ENCODE measurements around the gene AP1B1.
"Not testable (repeated sequence)": the region's sequence is repeated elsewhere in the genome, so short reads cannot be mapped to it uniquely, and the experiment has no call there.

The AP1B1 gene

DNA sequence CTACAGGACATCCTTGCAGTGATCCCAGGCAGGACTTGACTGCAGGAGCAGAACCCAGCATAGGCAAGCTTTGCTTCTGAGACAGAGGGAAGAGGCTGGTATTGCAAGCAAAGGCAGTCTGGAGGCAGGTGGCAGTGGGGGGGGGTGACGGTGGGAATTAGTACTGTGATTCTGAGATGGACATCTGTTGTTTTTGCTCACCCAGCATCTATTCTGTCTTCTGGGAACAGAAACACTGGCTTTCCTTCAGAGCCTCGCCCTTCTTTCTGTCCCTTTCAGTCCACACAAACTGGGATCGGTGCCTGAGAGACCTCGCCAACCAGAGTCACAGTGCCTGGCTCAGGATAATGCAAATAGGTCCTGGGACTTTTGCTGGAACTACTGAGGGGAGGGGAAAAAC lies 41.7 kb downstream of the AP1B1 start:
- no peak for DNase-seq

DNA sequence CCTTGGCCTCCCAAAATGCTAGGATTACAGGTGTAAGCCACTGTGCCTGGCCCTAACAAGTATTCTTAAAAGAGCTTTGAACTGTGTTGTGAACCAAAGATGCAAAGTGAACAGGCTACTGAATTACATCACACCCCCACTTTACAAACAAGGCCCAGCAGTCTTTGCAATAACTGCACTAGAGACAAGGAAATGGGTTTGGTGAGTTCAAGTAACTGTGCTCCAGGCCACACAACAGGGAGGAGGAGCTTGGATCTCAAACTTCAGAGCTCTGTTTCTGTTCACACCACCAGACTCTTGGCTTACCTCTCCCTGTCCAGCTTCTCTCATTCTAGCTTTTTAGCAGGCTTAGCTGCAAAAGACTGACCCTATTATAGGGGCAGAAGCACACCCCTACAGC lies 42.4 kb downstream of the AP1B1 start:
- no peak for DNase-seq

DNA sequence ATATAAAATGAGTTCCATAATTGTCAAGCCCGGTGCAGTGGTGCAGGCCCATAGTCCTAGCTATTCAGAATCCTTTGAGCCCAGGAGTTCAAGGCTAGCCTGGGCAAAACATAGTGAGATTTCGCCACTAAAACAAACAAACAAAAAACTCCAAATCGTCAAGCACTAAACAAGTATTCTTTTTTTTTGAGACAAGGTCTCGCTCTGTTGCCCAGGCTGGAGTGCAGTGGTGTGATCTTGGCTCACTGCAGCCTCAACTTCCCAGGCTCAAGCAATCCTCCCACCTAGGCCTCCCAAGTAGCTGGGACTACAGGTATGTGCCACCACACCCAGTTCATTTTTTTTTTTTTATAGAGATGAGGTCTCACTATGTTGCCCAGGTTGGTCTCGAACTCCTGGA lies 43.5 kb downstream of the AP1B1 start:
- not testable (repeated sequence) for DNase-seq

DNA sequence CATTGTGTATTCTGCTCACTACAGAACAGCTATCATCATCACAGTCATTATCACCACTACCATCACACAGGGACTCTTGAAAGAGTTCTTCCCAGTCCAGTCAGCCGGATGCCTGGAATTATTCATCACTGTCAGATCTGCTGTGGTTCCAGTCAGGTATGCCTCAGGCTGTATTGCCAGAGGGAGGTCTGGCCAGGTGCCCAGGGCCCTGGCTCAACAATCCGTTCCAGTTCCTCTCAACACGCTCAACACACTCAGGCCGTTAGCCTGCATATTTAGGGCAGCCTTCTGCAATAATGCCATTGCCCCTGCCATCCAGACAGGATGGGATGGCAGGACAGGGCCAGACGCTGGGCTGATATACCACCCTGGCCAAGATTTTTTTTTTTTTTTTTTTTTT lies 44.2 kb downstream of the AP1B1 start:
- no peak for DNase-seq

DNA sequence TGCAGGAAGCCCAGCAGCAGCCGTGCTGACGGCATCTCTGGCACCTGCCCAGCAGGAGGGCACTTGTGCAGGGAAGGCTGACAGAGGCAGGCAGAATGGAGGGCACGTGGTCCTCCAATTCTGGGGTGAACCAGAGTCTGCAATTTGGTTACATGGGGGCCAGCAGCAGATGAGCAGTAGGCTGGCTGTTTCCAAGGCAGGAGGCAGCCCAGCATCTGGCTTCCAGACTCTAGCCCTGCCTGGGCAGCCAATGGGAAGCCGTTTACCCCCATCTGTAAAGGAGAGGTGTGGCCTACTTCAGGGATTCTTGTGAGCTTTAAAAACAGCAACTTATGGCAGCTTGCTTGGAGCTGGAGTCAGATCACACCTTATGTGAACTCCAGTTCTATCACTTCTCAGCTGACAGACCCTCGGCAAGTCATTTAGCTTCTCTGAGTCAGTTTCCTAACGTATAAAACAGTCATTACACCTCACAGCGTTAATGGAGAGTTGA lies 45.0 kb downstream of the AP1B1 start:
- DNase-seq = no peak

DNA sequence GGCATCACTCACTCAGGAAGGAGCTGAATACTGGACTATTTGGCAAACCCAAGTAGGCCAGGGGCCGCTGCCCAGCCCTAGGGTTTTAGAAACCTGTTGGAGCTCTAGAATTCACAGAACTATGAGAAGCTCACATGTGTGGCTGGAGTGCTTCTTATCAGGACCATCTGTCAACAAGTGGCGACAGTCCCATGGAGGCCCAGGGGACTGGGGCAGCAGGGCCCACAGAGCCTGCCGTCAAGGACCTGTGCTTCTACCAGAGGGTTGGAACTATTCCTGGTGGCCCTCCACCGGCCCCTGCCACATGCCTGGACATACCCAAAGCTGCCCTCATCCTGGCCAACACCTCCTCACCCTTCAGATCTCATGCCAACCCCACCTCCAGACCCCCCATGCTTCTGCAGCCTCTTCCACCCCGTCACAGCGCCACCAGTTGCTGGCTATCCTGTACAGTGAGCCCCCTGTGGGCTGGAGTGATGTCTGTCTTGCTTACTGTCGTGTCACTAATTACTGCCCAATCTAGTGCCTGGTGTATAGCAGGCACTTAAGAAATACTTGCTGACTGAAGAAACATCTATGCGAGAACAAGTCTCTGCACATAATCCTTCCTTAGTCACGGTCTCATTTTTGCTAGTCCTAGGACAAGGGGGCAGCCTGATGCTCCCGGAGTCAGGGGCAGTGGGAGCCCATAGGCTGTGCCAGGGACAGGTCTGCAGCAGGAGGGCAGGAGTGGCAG lies 45.6 kb downstream of the AP1B1 start:
- DNase-seq = no peak

DNA sequence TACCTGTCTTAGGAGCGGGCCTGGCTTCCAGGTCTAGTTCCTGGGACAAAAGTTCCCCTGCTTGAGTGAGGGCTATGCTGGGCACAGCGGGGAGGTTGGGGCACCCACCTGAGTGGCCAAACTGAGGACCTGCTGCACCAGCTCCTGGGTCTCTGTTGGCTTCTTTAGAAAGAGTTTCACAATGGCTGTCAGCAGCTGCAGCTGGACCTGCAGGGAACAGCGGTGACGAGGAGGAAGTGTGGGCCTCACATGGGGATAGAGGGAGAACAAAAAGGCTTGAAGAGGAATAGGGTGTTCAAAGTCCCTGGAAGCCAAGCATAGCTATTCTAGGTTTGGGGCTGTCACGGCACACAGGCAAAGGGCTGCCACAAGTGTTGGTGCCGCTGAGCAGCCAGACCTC lies 46.2 kb downstream of the AP1B1 start:
- DNase-seq = no peak

DNA sequence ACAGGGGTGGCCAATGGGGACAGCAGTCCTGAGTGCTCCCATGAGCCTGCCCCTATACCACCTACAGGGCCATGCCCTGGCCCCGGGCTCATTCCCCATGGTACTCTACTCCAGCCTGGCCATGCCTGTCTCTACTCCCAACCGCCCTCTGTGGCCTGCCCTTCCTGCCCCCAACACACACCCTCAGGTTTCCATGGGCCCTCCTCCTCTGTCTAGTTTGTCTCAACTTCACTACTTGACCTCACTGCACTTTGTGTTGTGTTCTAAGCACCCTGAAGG lies 46.6 kb downstream of the AP1B1 start:
- DNase-seq = no peak

DNA sequence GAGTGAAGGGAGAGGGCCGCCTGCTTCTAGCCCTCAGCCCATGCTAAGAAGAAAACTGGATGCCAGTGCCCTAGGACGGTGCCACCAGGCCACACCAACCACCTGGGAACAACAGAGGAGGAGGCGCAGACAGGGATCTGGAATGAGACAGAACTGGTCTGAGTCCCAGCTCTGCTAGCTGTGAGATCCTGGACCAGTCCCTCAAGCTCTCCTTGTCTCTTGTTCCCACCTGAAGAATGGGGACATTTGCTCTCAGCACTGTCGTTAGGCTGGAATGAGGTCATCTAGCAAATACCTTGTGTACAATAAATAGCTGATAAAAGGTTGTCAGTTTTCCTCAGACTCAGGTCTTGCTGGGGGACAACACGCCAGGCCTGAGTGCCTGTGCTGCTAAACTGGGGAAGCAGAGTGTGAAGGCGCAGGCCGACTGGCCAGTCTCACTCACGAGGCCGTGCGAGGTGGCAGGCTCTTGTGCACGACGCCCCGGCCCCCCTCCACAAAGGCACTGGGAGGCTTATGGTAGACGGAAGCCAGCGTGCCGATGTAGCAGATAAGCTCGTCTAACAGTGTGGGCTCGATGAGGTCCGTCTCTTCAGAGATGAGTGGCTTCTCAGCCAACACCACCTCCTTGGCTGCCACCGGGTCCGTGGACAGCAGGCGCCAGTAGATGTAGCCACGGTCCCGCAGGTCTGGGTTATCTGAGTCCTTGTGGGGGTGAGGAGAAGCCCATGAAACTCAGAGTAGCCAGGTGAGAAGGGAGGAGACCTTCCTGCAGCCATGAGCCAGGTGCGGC lies 47.1 kb downstream of the AP1B1 start:
- DNase-seq = no peak

DNA sequence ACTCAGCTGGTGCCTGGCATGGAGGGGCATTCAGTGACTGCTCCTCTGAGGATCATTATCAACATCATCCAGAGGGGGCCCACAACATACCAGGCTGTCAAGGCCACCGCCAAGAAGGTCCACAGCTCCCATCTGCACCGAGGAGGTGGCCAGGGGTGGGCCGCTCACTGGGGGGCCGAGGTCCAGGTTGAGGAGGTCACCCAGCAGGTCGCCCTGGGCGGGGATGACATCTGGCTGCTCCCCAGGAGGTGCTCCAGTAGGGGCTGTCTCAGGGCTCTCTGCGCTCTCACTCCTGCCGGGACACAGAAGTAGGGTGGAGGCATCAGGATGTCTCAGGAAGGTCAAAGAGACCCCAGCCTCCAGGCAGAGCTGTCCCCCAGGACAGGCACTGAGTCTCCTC lies 47.8 kb downstream of the AP1B1 start:
- DNase-seq = no peak

DNA sequence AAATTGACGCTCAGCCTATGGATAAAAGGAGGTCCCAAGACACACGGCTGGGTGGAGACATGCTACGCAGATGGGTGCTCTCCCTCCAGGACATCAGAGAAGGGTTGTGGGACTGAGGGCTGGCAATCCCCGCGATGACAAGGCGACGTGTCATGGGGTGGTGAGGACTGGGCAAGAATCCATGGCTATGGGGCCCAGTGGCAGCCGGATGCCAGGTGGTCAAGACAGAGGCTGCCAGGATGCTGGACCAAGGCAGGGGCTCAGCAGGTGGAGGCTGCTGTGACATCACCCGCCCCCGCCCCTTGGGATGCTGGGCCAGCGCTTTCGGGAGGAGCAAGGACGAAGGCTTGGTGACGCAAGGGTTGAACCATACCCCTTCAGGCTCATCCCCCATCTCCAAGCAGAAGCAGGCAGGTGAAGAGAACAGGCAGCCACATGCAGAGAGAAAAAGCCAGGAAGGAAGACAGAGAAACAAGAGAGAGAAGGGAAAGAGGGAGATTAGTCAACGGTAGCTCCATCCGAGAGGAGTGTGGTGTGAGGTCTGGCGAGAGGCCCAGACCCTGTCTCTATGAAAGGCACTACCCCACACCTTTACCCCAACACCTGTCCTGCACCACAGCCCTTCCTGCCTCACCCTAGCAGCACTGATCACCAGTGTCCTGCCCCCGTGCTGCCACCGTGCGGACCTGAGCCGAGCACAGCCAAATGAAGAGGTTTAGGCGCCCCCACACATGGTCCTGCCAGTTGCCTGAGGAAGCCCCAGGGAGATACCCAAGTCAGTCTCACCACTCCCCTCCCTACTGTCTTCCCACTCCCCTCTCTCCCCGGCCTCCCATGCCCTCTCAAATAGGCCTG lies 48.8 kb downstream of the AP1B1 start:
- DNase-seq = no peak

DNA sequence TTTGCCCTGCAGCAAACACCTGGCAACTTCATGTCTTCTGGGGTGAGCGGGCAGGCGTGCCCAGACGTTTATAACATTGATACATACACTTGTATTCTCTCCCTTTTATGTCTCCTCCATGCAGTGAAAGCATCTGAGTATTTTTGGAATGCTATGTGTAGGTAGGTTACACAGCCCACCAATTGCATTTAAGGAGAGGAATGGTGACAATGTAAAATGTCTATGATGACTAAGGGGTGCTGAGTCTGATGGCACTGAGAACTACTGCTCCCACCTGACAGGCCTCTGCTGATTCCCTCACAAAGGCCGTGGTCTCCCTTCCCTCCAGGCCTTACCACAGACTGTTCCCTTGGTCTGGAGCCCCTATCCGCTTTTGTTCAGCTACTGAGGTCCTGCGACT lies 50.0 kb downstream of the AP1B1 start:
- DNase-seq = no peak

DNA sequence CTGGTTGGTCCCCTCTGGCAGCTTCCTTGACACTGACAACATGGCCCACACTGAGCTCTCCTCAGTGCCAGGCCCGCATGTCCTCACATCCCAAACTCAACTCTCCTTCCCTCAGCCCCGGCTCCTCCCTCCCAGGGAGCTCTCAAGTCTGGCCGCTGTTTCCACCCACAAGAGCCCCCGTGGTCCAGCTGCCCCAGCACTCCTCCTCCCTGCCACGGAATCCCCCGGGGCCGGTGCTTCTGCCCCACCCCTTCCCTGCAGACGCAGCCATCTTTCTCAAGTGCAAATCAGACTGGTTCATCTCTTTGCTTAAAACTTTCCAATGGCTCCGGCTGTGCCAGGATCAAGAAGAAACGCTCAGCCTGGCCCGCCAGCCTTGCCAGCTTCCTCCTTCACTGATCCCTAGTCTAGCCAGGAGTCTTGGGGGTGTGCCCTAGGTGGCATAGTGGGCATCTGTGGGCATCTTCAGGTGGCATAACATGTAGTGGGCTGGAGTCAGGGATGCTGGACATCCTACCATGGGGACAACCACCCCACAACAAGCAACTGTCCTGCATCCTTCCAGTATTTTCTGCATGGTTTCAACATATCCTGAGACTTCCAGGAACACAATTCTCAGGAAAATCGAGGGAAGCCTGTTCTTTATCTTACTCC lies 50.6 kb downstream of the AP1B1 start:
- no peak for DNase-seq

DNA sequence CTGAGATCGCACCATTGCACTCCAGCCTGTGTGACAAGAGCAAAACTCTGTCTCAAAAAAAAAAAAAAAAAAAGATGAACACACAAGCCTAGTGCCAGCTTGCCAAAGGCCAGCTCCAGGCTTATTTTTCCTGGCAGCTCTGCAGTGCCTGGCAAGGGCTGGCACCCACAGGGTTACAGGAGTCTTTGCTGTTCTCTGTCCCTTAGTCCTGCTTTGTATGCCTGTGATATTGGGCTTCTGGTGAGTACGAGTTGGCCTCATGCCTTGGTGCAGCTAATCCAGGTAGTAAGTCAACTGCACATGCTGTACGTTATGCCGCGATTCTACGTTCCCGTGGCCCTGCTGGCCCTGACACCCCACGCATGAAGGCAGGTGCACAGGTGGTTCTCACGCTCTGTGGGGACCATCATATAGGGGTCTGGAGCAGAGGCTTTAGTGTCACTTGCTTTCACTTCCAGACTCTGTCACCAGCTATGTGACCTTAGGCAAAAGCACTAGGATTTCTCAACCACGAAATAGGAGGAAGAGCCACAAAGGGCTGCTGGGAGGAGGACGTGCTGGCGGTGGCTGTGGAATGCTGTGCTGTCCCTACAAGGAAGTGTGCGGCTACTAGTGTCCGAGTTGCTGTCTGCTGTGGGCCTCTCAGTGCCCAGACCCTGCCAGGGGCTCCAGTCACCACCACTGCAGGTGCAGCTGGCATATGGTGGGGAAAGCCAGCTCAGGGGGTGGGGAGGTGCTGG lies 51.4 kb downstream of the AP1B1 start:
- no peak for DNase-seq

DNA sequence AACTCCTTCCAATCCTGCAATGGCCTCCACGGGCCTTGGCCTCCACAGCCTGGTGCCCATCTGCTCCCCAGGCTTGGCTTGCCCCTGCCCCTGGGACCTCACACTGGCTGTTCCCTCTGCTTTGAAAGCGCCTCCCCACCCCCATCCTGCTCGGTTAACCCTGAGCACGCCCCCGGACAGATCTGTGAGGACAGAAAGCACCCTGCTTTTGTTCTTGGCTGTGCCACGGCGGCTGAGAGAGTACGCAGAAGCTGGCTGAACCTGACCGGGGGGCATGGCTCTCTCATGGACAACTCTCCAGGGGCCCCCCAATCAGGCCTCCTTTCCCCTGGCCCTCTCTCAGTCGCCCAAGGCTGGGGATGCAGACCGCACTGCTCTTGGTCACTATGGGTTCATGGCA lies 52.7 kb downstream of the AP1B1 start:
- DNase-seq = no peak

DNA sequence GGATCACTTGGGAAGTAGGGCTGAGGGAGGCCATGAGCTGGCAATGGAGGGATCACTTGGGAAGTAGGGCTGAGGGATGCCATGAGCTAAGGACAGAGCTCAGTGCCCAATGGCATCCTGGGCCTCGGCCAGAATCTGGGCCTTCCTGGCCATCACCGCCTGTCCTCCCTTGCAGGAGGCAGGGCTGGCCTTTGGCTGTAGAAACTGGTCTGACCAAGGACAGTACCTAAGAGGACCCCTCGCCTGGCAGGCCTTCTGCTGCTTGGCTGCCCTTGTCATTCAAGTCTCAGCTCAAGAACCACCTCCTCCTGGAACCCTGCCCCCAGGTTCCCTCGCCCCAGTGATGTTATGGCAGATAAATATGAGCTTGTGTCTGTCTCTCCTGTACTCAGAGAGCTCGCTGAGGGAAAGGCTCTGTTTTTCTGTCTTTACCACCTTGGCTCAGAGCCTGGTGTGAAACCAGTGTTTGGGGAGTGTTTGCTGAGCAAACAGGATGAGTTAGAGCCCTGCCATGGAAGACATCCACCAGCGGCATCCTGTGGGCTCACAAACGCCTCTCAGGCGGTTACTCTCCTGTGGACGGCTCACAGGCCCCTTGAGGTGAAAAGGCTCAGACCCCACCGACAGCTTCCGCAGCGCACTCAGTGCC lies 53.5 kb downstream of the AP1B1 start:
- DNase-seq = no peak

DNA sequence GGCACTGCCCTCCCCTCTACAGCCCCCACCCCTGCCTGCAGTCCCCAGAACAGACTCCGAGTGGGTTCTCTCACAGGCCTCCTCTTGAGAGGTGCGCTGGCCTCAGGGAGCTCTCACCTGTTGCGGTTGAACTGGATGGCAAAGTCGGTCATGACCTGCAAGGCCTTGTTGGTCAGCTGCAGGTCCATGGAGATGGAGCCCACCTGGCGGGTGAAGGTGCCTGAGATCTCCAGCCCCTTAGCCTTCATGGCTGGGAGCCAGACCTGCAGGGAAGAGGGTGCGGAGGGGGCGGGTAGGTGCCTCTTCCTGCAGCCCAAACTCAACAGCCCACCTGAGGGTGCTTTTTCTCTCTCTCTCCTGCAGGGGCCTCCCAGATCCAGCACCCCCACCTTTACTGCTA lies 54.2 kb downstream of the AP1B1 start:
- DNase-seq = no peak

DNA sequence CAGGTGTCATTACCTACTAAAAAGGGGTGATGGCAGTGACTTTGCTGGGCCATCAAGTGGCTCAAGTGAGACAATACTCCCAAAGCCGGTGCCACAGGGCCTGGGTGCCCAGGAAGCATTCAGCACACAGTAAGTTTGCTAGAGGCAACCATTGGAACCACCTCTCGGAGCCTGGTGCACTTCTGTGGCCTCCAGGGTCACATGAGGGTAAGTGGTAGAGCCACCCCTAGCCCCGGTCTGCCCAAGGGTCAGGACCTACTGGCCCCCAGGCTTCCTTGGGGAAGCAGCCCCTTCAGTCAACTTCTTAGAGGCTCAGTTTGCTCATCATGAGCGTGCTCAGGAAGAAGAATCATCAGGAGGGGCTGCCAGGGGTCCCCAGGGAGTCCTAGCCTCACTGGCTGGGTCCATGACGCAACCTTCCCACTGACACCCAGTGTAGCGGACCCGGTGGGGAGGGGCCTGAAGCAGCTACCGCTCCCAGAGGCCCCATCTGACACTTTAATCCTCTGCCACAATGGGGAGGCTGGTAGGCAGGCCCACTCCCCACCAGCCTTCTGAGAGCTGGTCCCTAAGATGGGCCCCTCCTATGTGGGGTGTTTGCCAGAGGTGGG lies 55.4 kb downstream of the AP1B1 start:
- no peak for DNase-seq

DNA sequence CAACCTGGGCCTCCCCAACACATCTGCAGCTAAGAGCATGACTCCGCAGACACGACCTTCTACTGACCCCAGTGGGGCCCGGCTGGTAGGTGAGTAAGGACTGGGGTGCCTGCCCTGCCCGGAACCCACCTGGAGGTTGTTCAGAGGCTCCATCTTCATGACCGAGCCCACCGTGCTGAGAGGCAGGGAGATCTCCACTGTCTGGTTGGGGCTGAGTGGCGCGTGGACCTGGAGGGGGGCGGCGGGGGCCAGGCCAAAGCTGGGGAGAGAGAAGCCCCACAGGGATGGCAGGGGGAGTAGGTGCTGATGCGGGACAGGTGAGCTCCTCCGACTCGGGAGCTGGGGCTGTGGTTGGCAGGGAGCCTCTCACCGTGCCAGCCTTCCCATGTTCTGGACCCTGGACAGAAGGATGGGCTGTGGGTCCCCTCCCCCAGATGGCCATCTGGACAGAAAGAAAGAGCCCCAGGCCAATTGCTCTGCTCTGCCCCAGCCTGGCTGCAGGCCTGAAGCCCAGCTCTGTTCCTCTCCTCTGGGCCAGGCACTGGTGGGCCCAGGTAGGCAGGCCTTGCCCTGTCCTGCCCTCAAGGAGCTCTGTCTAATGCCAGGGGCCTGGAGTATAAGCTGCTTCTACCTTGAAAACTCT lies 56.6 kb downstream of the AP1B1 start:
- no peak for DNase-seq

DNA sequence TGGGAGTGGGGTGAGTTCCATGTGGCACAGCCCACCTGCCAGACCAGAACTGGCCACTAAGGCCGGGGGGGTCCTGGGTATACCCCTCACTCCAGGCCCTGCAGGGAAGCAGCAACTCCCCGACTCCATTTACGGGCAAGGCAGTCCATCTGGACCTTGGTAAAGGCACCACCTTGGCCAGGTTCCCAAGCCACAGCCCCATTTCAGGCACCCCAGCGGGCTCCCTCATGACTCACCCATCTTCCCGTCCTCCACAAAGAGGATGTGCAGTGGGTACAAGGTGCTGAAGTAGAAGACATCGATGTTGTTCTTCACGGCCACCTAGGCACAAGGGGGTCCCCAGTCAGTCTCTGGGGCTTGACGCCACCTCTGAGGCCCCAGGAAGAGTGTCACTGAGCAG lies 57.2 kb downstream of the AP1B1 start:
- no peak for DNase-seq

DNA sequence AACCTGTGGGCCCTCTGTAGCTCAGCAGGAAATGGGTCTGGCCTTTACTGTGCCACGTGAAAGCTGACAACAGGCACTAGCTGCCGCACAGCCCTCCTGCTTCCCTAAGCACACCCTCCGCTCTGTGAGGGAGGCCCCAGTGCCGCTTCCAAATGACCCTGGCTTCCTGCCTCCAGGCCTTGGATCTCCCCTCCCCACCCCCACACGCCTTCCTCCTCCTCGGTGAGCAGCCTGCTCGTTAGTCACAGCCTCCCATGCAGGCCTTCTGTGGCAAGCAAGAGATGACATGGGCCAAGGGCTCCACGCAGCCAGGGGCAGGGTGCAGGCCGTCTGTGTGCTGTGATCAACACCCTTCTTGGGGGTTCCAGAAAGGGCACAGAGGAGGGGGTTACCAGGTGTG lies 57.6 kb downstream of the AP1B1 start:
- no peak for DNase-seq
